ENCODE data around the gene SLC38A1. TPM values are rescaled to one million over a fixed set of nuclear protein-coding genes. Genes with fewer than 3 reads are reported as not detected.

The SLC38A1 gene
- total RNA-seq, 1 experiment from 2014 or later = 155 TPM

- no peaks in the 10 kb centered on the region for H3K9me2 ChIP-seq (ENCODE audit: insufficient read depth)
- no peaks in the 10 kb centered on the region for H3K36me3 ChIP-seq (ENCODE audit: control insufficient read depth in 1 of 2, insufficient read depth in 2 of 2, low read length in 2 of 2)
- H3K79me2 ChIP-seq (ENCODE audit: insufficient read depth, low read length) = no peaks in the 10 kb centered on the region
- peak overlapping the region; percentile 15; the same call in 1 of the 2 replicates for H3K4me2 ChIP-seq (ENCODE audit: low read length)
- no peaks in the 10 kb centered on the region for H3K27me3 ChIP-seq (ENCODE audit: insufficient read depth, low read length)
- TF ChIP-seq POLR2A (IDR thresholded peaks at IDR 0.05; ENCODE audit: borderline replicate concordance, extremely low read depth, insufficient read depth, insufficient read length) (no peak), ZFX (IDR thresholded peaks at IDR 0.05) (no peak), CTCF (IDR thresholded peaks at IDR 0.05 in 2 of 3, conservative IDR thresholded peaks at IDR 0.05 in 1 of 3; ENCODE audit: borderline replicate concordance in 1 of 3, insufficient read depth in 1 of 3, low read depth in 2 of 3, low read length in 2 of 3) (peak; percentile 46 to 70 (median 63)), SRF (IDR thresholded peaks at IDR 0.05; ENCODE audit: low read depth) (no peak), RAD21 (IDR thresholded peaks at IDR 0.05; ENCODE audit: low read depth) (peak; percentile 73)
- ChIA-PET CTCF (interaction anchor here (0.8 to 2.1 kb wide), 3 partner anchors 21 to 780 kb away, joined by 3 to 8 read pairs (median 3); no protein-coding TSS in a partner anchor), RAD21 (ENCODE audit: low non-redundant PET in 1 of 2, low total read pairs in 2 of 2, uncharacterized antibody in 2 of 2, unreplicated experiment in 2 of 2) (no interaction called here), POLR2A (no interaction called here)
- H3K9ac ChIP-seq (ENCODE audit: low read length) = no peak overlapping the region
- ATAC-seq (no peak), DNase-seq (ENCODE audit: low read depth, low spot score) (peak; percentile 18)
- no TSS peak for BruUV-seq (replicated peaks)
- intact Hi-C loops (cut with micrococcal nuclease) = loop anchor here (1.0 to 5.0 kb wide), 2 partner anchors 204 to 867 kb away; no protein-coding TSS in a partner anchor
- no peaks in the 10 kb centered on the region for H4K20me1 ChIP-seq (ENCODE audit: insufficient read depth)
- peak overlapping the region; percentile 69 for H2AFZ ChIP-seq (ENCODE audit: low read depth, low read length, poor library complexity, severe bottlenecking)
- no peak overlapping the region for H3K4me3 ChIP-seq (replicated peaks in 1 of 2; ENCODE audit: low read depth in 1 of 2, low read length in 2 of 2)
- H3K9me3 ChIP-seq (ENCODE audit: control insufficient read depth in 1 of 2, insufficient read depth in 1 of 2, low read depth in 1 of 2, low read length in 2 of 2) = 0 out of 4 replicates have a peak, but pooled peaks cover 3 to 4% of the 10 kb centered on the region in 2 experiments
- H3K27ac ChIP-seq (ENCODE audit: low read depth, low read length) = no peak overlapping the region
- peaks cover 2 to 6% of the 10 kb centered on the region in 2 experiments; a peak in 2 of 4 replicates for H3K4me1 ChIP-seq (ENCODE audit: control insufficient read depth in 1 of 2, insufficient read depth in 2 of 2, low read length in 2 of 2)
Measured at GRCh38 chr12:46153268-46153872, 115.5 kb downstream of the SLC38A1 start.

- DNase-seq (ENCODE audit: low read depth, low spot score) = no peak
- CTCF ChIA-PET = no interaction called here
- H3K27me3 ChIP-seq (ENCODE audit: insufficient read depth, low read length) = no peaks in the 10 kb centered on the region
- no peak overlapping the region for H3K4me2 ChIP-seq (ENCODE audit: low read length)
- POLR2A ChIA-PET = interaction anchor here (0.6 kb wide), 1 partner anchor 26 kb away, joined by 3 read pairs; no protein-coding TSS in a partner anchor
- peak overlapping the region; percentile 69 for H2AFZ ChIP-seq (ENCODE audit: low read depth, low read length, poor library complexity, severe bottlenecking)
- no peaks in the 10 kb centered on the region for H3K36me3 ChIP-seq (ENCODE audit: control insufficient read depth in 1 of 2, insufficient read depth in 2 of 2, low read length in 2 of 2)
- no TSS peak for BruUV-seq (replicated peaks)
- ATAC-seq = no peak
- no peaks in the 10 kb centered on the region for H4K20me1 ChIP-seq (ENCODE audit: insufficient read depth)
- no peak overlapping the region for H3K9ac ChIP-seq (ENCODE audit: low read length)
- H3K27ac ChIP-seq (ENCODE audit: low read depth, low read length) = no peak overlapping the region
- peaks cover 2 to 6% of the 10 kb centered on the region in 2 experiments; a peak in 2 of 4 replicates for H3K4me1 ChIP-seq (ENCODE audit: control insufficient read depth in 1 of 2, insufficient read depth in 2 of 2, low read length in 2 of 2)
- intact Hi-C loops (cut with micrococcal nuclease) = loop anchor here (5.0 kb wide), 1 partner anchor 205 kb away; no protein-coding TSS in a partner anchor
- H3K9me2 ChIP-seq (ENCODE audit: insufficient read depth) = no peaks in the 10 kb centered on the region
- 0 out of 4 replicates have a peak, but pooled peaks cover 2 to 3% of the 10 kb centered on the region in 2 experiments for H3K9me3 ChIP-seq (ENCODE audit: control insufficient read depth in 1 of 2, insufficient read depth in 1 of 2, low read depth in 1 of 2, low read length in 2 of 2)
- RAD21 ChIA-PET (ENCODE audit: low non-redundant PET in 1 of 2, low total read pairs in 2 of 2, uncharacterized antibody in 2 of 2, unreplicated experiment in 2 of 2) = interaction anchor here in 1 of 2 experiments (0.6 kb wide), 1 partner anchor 199 kb away, joined by 3 read pairs; no protein-coding TSS in a partner anchor
- H3K79me2 ChIP-seq (ENCODE audit: insufficient read depth, low read length) = no peaks in the 10 kb centered on the region
- H3K4me3 ChIP-seq (replicated peaks in 1 of 2; ENCODE audit: low read depth in 1 of 2, low read length in 2 of 2) = no peak overlapping the region
- TF ChIP-seq REST (IDR thresholded peaks at IDR 0.05; ENCODE audit: low read depth) (no peak), ZFX (IDR thresholded peaks at IDR 0.05) (no peak), ATF3 (IDR thresholded peaks at IDR 0.05) (no peak), ZNF274 (IDR thresholded peaks at IDR 0.05; ENCODE audit: low read depth, low read length) (no peak), POLR2AphosphoS5 (IDR thresholded peaks at IDR 0.05; ENCODE audit: low read depth, low read length) (no peak), YY1 (IDR thresholded peaks at IDR 0.05; ENCODE audit: extremely low read depth, insufficient replicate concordance, low read depth, low read length) (no peak), RAD21 (IDR thresholded peaks at IDR 0.05; ENCODE audit: low read depth) (no peak), FOSL1 (IDR thresholded peaks at IDR 0.05; ENCODE audit: low read depth) (no peak), TCF7L2 (IDR thresholded peaks at IDR 0.05; ENCODE audit: borderline replicate concordance, extremely low read depth, insufficient read depth, insufficient read length) (no peak), MAX (IDR thresholded peaks at IDR 0.05) (no peak)
Measured at GRCh38 chr12:46152456-46152855, 116.4 kb downstream of the SLC38A1 start.

Measured in HCT116 (cell line).